Upper lobe of left lung (tissue), 6 donors: ENCODE data around the gene KDM4F. TPM values are rescaled to one million over a fixed set of nuclear protein-coding genes. Genes with fewer than 3 reads are reported as not detected.
"Not testable (repeated sequence)": the region's sequence is repeated elsewhere in the genome, so short reads cannot be mapped to it uniquely, and the experiment has no call there.

Experiments
- ATAC-seq, 2 donors: fragments of 200-7000 bp; cut with Tn5 transposase; one replicate each; pipeline ENCODE4 v1.9.1; 2022; ENCODE audit warnings: mild to moderate bottlenecking in 2 of 2, moderate library complexity in 2 of 2; ENCODE audit not compliant: low FRiP score in 2 of 2
- DNase-seq, 2 donors: peaks; one replicate each; pipeline ENCODE4 v3.0.0-alpha.2; 2019 to 2020
- H3K27ac ChIP-seq, 4 donors: fragments of 200-600 bp; sonication (generic); one replicate each; pipeline ENCODE4 v1.5.1; 2016 to 2019
- H3K27me3 ChIP-seq, 4 donors: fragments of 200-600 bp; sonication (generic); one replicate each; pipeline ENCODE4 v1.5.1; 2017 to 2019
- H3K36me3 ChIP-seq, 4 donors: fragments of 200-600 bp; sonication (generic); one replicate each; pipeline ENCODE4 v1.5.1; 2016 to 2019
- H3K4me1 ChIP-seq, 4 donors: fragments of 200-600 bp; sonication (generic); one replicate each; pipeline ENCODE4 v1.5.1; 2018 to 2019
- H3K4me3 ChIP-seq, 4 donors: fragments of 200-600 bp; sonication (generic); one replicate each; pipeline ENCODE4 v1.5.1; 2017 to 2019; ENCODE audit warnings: mild to moderate bottlenecking in 2 of 4, moderate library complexity in 1 of 4
- H3K9me3 ChIP-seq, 4 donors: fragments of 200-600 bp; sonication (generic); one replicate each; pipeline ENCODE4 v1.5.1; 2018 to 2019
- CTCF ChIP-seq, 6 experiments: fragments of 450-650 bp in 4 of 6; fragments of 200-600 bp in 2 of 6; sonication (generic) in 2 of 6; IDR thresholded peaks; one replicate each; pipeline ENCODE4 v1.5.1; 2016 to 2019; ENCODE audit warnings: antibody characterized with exemption in 6 of 6
- EP300 ChIP-seq, 4 donors: sonication (generic); formaldehyde crosslinking; IDR thresholded peaks; one replicate each; pipeline ENCODE4 v1.5.1; 2017; ENCODE audit warnings: antibody characterized with exemption in 4 of 4, control low read depth in 2 of 4
- POLR2A ChIP-seq, 4 donors: fragments of 450-650 bp; IDR thresholded peaks; one replicate each; pipeline ENCODE4 v1.5.1; 2016 to 2017; ENCODE audit warnings: antibody characterized with exemption in 4 of 4, mild to moderate bottlenecking in 2 of 4
- POLR2AphosphoS5 ChIP-seq, 2 donors: sonication (generic); formaldehyde crosslinking; IDR thresholded peaks; one replicate each; pipeline ENCODE4 v1.5.1; 2017; ENCODE audit warnings: antibody characterized with exemption in 2 of 2
- WGBS, 2 donors: methylation state at CpG; one replicate each; pipeline ENCODE4 v1.1.5; 2017 to 2018; 5-methylcytosine and 5-hydroxymethylcytosine counted together
- total RNA-seq, 6 donors: library from RNA; depleted of rRNA in 4 of 6; stranded (reverse); fragments of >200 nt in 4 of 6; gene quantifications; one replicate each; pipeline versions ENCODE4 v1.1.0 to v1.2.1, GENCODE V29; 2016 to 2021
- donor health status: DM: no; HTN: no; CAD: no; lungs with moderate emphysema.
- donor health status: DM: no; HTN: yes; CAD: no; lungs with severe emphysema.

KDM4F gene
- total RNA-seq, 6 donors from 2014 or later = not detected

GRCh38 chr11:95035316-95035715, 13.9 kb upstream of the KDM4F start:
- Histone ChIP-seq H3K4me3 (no peak overlapping the region), H3K4me1 (peaks cover 0 to 8% (median 0%) of the 10 kb centered on the region in 4 donors), H3K27me3 (no peaks in the 10 kb centered on the region), H3K27ac (no peak overlapping the region), H3K9me3 (no peaks in the 10 kb centered on the region), H3K36me3 (no peaks in the 10 kb centered on the region)
- TF ChIP-seq POLR2A (IDR thresholded peaks at IDR 0.05) = no peak
- TF ChIP-seq CTCF (IDR thresholded peaks at IDR 0.05) = no peak
- no peak for TF ChIP-seq POLR2AphosphoS5 (IDR thresholded peaks at IDR 0.05)
- no peak for TF ChIP-seq EP300 (IDR thresholded peaks at IDR 0.05)
- no peak for ATAC-seq
- 82 to 89% methylated on average over 2 of the region's 2 CpGs for WGBS, 2 donors
- no peak for DNase-seq

GRCh38 chr11:95037356-95038035, 11.7 kb upstream of the KDM4F start:
- not testable (repeated sequence) for H3K27ac ChIP-seq
- peak in 1 of 2 donors; percentile 85 for DNase-seq

GRCh38 chr11:95042239-95042638, 7.0 kb upstream of the KDM4F start:
- Histone ChIP-seq H3K4me3 (no peak overlapping the region), H3K4me1 (peaks cover 0 to 5% (median 0%) of the 10 kb centered on the region in 4 donors), H3K27me3 (no peaks in the 10 kb centered on the region), H3K27ac (no peak overlapping the region), H3K9me3 (no peaks in the 10 kb centered on the region), H3K36me3 (no peaks in the 10 kb centered on the region)
- 93 to 100% methylated on average over 1 of the region's 1 CpG for WGBS, 2 donors
- TF ChIP-seq EP300 (IDR thresholded peaks at IDR 0.05) (no peak), POLR2AphosphoS5 (IDR thresholded peaks at IDR 0.05) (no peak), CTCF (IDR thresholded peaks at IDR 0.05) (no peak), POLR2A (IDR thresholded peaks at IDR 0.05) (no peak)
- ATAC-seq (no peak), DNase-seq (no peak)

More at GRCh38 chr11:95037356-95038035, 11.7 kb upstream of the KDM4F start:
- ATAC-seq = peak in 1 of 2 donors; percentile 72
- not testable (repeated sequence) for H3K27me3 ChIP-seq, H3K9me3 ChIP-seq, H3K36me3 ChIP-seq, H3K4me1 ChIP-seq
- WGBS, 2 donors = 35 to 40% methylated on average over 1 to 68 of the region's 71 CpGs
- H3K4me3 ChIP-seq = peak overlapping the region in 3 of 4 donors; percentile 23 to 40 (median 30)

- TF ChIP-seq POLR2AphosphoS5 (IDR thresholded peaks at IDR 0.05) (no peak), CTCF (IDR thresholded peaks at IDR 0.05) (no peak), EP300 (IDR thresholded peaks at IDR 0.05) (no peak), POLR2A (IDR thresholded peaks at IDR 0.05) (no peak)
- Histone ChIP-seq H3K4me1 (no peaks in the 10 kb centered on the region), H3K4me3 (no peak overlapping the region), H3K36me3 (no peaks in the 10 kb centered on the region), H3K27me3 (no peaks in the 10 kb centered on the region), H3K27ac (no peak overlapping the region), H3K9me3 (no peaks in the 10 kb centered on the region)
- 76% methylated on average over 3 of the region's 3 CpGs; no CpG with 5 or more reads in 1 of the 2 donors for WGBS, 2 donors
- no peak for DNase-seq
- no peak for ATAC-seq
Measured at GRCh38 chr11:95042906-95043305, 6.3 kb upstream of the KDM4F start.

GRCh38 chr11:95044010-95044409, 5.2 kb upstream of the KDM4F start:
- Histone ChIP-seq H3K9me3 (no peaks in the 10 kb centered on the region), H3K27ac (no peak overlapping the region), H3K4me3 (no peak overlapping the region), H3K27me3 (no peaks in the 10 kb centered on the region), H3K36me3 (no peaks in the 10 kb centered on the region), H3K4me1 (no peaks in the 10 kb centered on the region)
- no peak for ATAC-seq
- no peak for DNase-seq
- WGBS, 2 donors = 38 to 58% methylated on average over 4 of the region's 4 CpGs
- no peak for TF ChIP-seq EP300 (IDR thresholded peaks at IDR 0.05)
- TF ChIP-seq POLR2A (IDR thresholded peaks at IDR 0.05) = no peak
- no peak for TF ChIP-seq CTCF (IDR thresholded peaks at IDR 0.05)
- no peak for TF ChIP-seq POLR2AphosphoS5 (IDR thresholded peaks at IDR 0.05)
